DOHH2 (cell line): ENCODE data around the gene NBDY.

Source experiments
- H3F3A ChIP-seq: fragments of 200-600 bp; sonication (generic), shearing (Covaris generic); 2 replicates; pipeline ENCODE4 v1.6.0; 2016; ENCODE audit warnings: antibody characterized with exemption, mild to moderate bottlenecking; ENCODE audit not compliant: control insufficient read depth, insufficient read depth
- H3K27ac ChIP-seq: fragments of 200-600 bp; sonication (generic); 2 replicates; pipeline ENCODE4 v1.5.1; 2014; ENCODE audit warnings: low read depth, mild to moderate bottlenecking, low read length, moderate library complexity
- H3K27me3 ChIP-seq: fragments of 200-600 bp; sonication (generic); 2 replicates; pipeline ENCODE4 v1.6.1; 2014; ENCODE audit warnings: mild to moderate bottlenecking, low read length, mixed read lengths; ENCODE audit not compliant: control insufficient read depth
- H3K36me3 ChIP-seq: fragments of 200-600 bp; sonication (generic); 2 replicates; pipeline ENCODE4 v1.6.1; 2014; ENCODE audit warnings: mild to moderate bottlenecking, low read length, moderate library complexity, mixed read lengths; ENCODE audit not compliant: control insufficient read depth
- H3K4me1 ChIP-seq: fragments of 200-600 bp; sonication (generic); 2 replicates; pipeline ENCODE4 v1.6.1; 2014; ENCODE audit warnings: mild to moderate bottlenecking, low read length, mixed read lengths; ENCODE audit not compliant: control insufficient read depth
- H3K4me2 ChIP-seq: fragments of 200-600 bp; sonication (generic); 2 replicates; pipeline ENCODE4 v1.6.0; 2014; ENCODE audit warnings: mild to moderate bottlenecking, low read length, moderate library complexity
- H3K4me3 ChIP-seq: fragments of 200-600 bp; sonication (generic); 2 replicates; pipeline ENCODE4 v1.5.1; 2014; ENCODE audit warnings: mild to moderate bottlenecking, low read length, mixed read lengths
- H3K79me2 ChIP-seq: fragments of 200-600 bp; sonication (generic); 2 replicates; pipeline ENCODE4 v1.6.1; 2014; ENCODE audit warnings: mild to moderate bottlenecking, low read length, mixed read lengths; ENCODE audit not compliant: control insufficient read depth
- H3K9me2 ChIP-seq: fragments of 200-600 bp; sonication (generic); replicated peaks from 2 replicates; pipeline ENCODE4 v1.6.1; 2014; ENCODE audit warnings: mild to moderate bottlenecking, low read length, mixed read lengths; ENCODE audit not compliant: control insufficient read depth
- H3K9me3 ChIP-seq: fragments of 200-600 bp; sonication (generic); 2 replicates; pipeline ENCODE4 v1.6.1; 2014; ENCODE audit warnings: antibody characterized with exemption, low read length, mixed read lengths; ENCODE audit not compliant: control insufficient read depth, insufficient read depth
- H4K20me1 ChIP-seq: fragments of 200-600 bp; sonication (generic); 2 replicates; pipeline ENCODE4 v1.6.0; 2014; ENCODE audit warnings: low read depth, mild to moderate bottlenecking, antibody characterized with exemption, low read length, moderate library complexity; ENCODE audit not compliant: control insufficient read depth, insufficient read depth
- CTCF ChIP-seq: fragments of 200-600 bp; sonication (generic); IDR thresholded peaks from one replicate; pipeline ENCODE4 v1.5.1; 2014; ENCODE audit warnings: antibody characterized with exemption, mild to moderate bottlenecking, low read depth, low read length; ENCODE audit not compliant: poor library complexity, severe bottlenecking
- EZH2phosphoT487 ChIP-seq: fragments of 200-600 bp; sonication (generic); IDR thresholded peaks from 2 replicates; pipeline ENCODE4 v1.6.1; 2017; ENCODE audit warnings: borderline replicate concordance, mild to moderate bottlenecking, antibody characterized with exemption, low read length, moderate library complexity, mixed read lengths

The NBDY gene

GRCh38 chrX:56783996-56784620, 55.1 kb downstream of the NBDY start:
- H3K4me3 ChIP-seq, result no peak overlapping the region
- no peaks in the 10 kb centered on the region for H3K79me2 ChIP-seq
- H3K9me3 ChIP-seq, result no peaks in the 10 kb centered on the region
- no peak overlapping the region for H3K27ac ChIP-seq
- no peaks in the 10 kb centered on the region for H3F3A ChIP-seq
- H3K36me3 ChIP-seq, result no peaks in the 10 kb centered on the region
- no peak overlapping the region for H3K4me2 ChIP-seq
- H3K4me1 ChIP-seq, result no peaks in the 10 kb centered on the region
- no peaks in the 10 kb centered on the region for H4K20me1 ChIP-seq
- H3K27me3 ChIP-seq, result no peaks in the 10 kb centered on the region
- H3K9me2 ChIP-seq, result no peaks in the 10 kb centered on the region
- TF ChIP-seq CTCF (no peak), EZH2phosphoT487 (no peak)

- no peaks in the 10 kb centered on the region for H3K4me1 ChIP-seq
- H3K9me3 ChIP-seq, result no peaks in the 10 kb centered on the region
- no peaks in the 10 kb centered on the region for H3K27me3 ChIP-seq
- H3K36me3 ChIP-seq, result no peaks in the 10 kb centered on the region
- H3K9me2 ChIP-seq, result no peaks in the 10 kb centered on the region
- H4K20me1 ChIP-seq, result no peaks in the 10 kb centered on the region
- H3K4me3 ChIP-seq, result no peak overlapping the region
- H3K79me2 ChIP-seq, result no peaks in the 10 kb centered on the region
- no peak overlapping the region for H3K27ac ChIP-seq
- no peaks in the 10 kb centered on the region for H3F3A ChIP-seq
- H3K4me2 ChIP-seq, result no peak overlapping the region
- no peak for TF ChIP-seq CTCF
- TF ChIP-seq EZH2phosphoT487, result no peak
These were observed 55.6 kb downstream of the NBDY start for GRCh38 chrX:56784666-56785065.

GRCh38 chrX:56785442-56785841, 56.4 kb downstream of the NBDY start:
- TF ChIP-seq EZH2phosphoT487, result no peak
- no peak for TF ChIP-seq CTCF
- Histone ChIP-seq H3K79me2 (no peaks in the 10 kb centered on the region), H3K4me3 (no peak overlapping the region), H3F3A (no peaks in the 10 kb centered on the region), H3K9me3 (no peaks in the 10 kb centered on the region), H3K4me2 (no peak overlapping the region), H3K27me3 (no peaks in the 10 kb centered on the region), H3K36me3 (no peaks in the 10 kb centered on the region), H3K9me2 (no peaks in the 10 kb centered on the region), H3K4me1 (no peaks in the 10 kb centered on the region), H3K27ac (no peak overlapping the region), H4K20me1 (no peaks in the 10 kb centered on the region)
